WTC11 (cell line): ENCODE data around the gene HPN. TPM values are rescaled to one million over a fixed set of nuclear protein-coding genes. Genes with fewer than 3 reads are reported as not detected.

Experiments used
- ATAC-seq: fragments of 200-7000 bp; cut with Tn5 transposase; 2 replicates; pipeline ENCODE4 v1.10.0; 2021; ENCODE audit warnings: mild to moderate bottlenecking, moderate library complexity
- CTCF ChIA-PET: fragments of 300-600 bp; sonication (Branson Sonifier 250); formaldehyde crosslinking; loops from one replicate; lab custom pipeline; 2021; ENCODE audit warnings: antibody characterized with exemption; lab: Charles Lee
- POLR2A ChIA-PET: fragments of 350-600 bp; sonication (Branson Sonifier 250); formaldehyde crosslinking; loops from one replicate; lab custom pipeline; 2021; ENCODE audit warnings: antibody characterized with exemption; lab: Charles Lee
- DNase-seq: peaks from one replicate; pipeline ENCODE4 v3.0.0; 2021; ENCODE audit warnings: low spot score
- H3K27ac Mint-ChIP-seq: 2 replicates; pipeline ENCODE4 v1.8.0; 2021; ENCODE audit warnings: mixed read lengths
- H3K27me3 Mint-ChIP-seq: 2 replicates; pipeline ENCODE4 v1.8.0; 2021; ENCODE audit warnings: low read depth, mild to moderate bottlenecking, moderate library complexity, mixed read lengths
- H3K36me3 Mint-ChIP-seq: 2 replicates; pipeline ENCODE4 v1.8.0; 2021; ENCODE audit warnings: mixed read lengths
- H3K4me1 Mint-ChIP-seq: 2 replicates; pipeline ENCODE4 v1.8.0; 2022; ENCODE audit warnings: mixed read lengths
- H3K4me3 Mint-ChIP-seq: 2 replicates; pipeline ENCODE4 v1.8.0; 2021; ENCODE audit warnings: mild to moderate bottlenecking, moderate library complexity, mixed read lengths
- H3K9me3 Mint-ChIP-seq: 2 replicates; pipeline ENCODE4 v1.8.0; 2021; ENCODE audit warnings: mixed read lengths
- CREB1 ChIP-seq: sonication (generic); formaldehyde crosslinking; IDR thresholded peaks from 2 replicates; pipeline ENCODE4 v1.8.0; 2023; ENCODE audit warnings: mild to moderate bottlenecking, missing genetic modification reagents
- CREM ChIP-seq: sonication (generic); formaldehyde crosslinking; IDR thresholded peaks from 2 replicates; pipeline ENCODE4 v1.8.1; 2022; ENCODE audit warnings: mild to moderate bottlenecking, missing genetic modification reagents, moderate library complexity
- E2F5 ChIP-seq: sonication (generic); formaldehyde crosslinking; IDR thresholded peaks from 2 replicates; pipeline ENCODE4 v1.8.1; 2022; ENCODE audit warnings: mild to moderate bottlenecking, moderate library complexity, missing genetic modification reagents
- FOXP1 ChIP-seq: sonication (generic); formaldehyde crosslinking; IDR thresholded peaks from 2 replicates; pipeline ENCODE4 v1.8.0; 2022; ENCODE audit warnings: missing genetic modification reagents, mild to moderate bottlenecking, moderate library complexity, borderline replicate concordance
- HMGA2 ChIP-seq: fragments of 250-450 bp; sonication (Bioruptor Pico); IDR thresholded peaks from 2 replicates; pipeline ENCODE4 v1.4.0; 2021; ENCODE audit warnings: mild to moderate bottlenecking, moderate library complexity
- IRF2 ChIP-seq: sonication (generic); formaldehyde crosslinking; IDR thresholded peaks from 2 replicates; pipeline ENCODE4 v1.8.0; 2022; ENCODE audit warnings: low read depth, missing genetic modification reagents, borderline replicate concordance
- JUN ChIP-seq: sonication (generic); formaldehyde crosslinking; IDR thresholded peaks from 2 replicates; pipeline ENCODE4 v1.8.0; 2023; ENCODE audit warnings: mild to moderate bottlenecking, missing genetic modification reagents
- NFE2L1 ChIP-seq: sonication (generic); formaldehyde crosslinking; IDR thresholded peaks from 2 replicates; pipeline ENCODE4 v1.8.1; 2023; ENCODE audit warnings: missing genetic modification reagents
- NR1H2 ChIP-seq: sonication (generic); formaldehyde crosslinking; IDR thresholded peaks from 2 replicates; pipeline ENCODE4 v1.9.0; 2021; ENCODE audit warnings: mild to moderate bottlenecking, moderate library complexity, missing genetic modification reagents
- PRRX2 ChIP-seq: fragments of 250-450 bp; sonication (Bioruptor Pico); IDR thresholded peaks from 2 replicates; pipeline ENCODE4 v1.8.0; 2021; ENCODE audit warnings: mild to moderate bottlenecking
- SMAD3 ChIP-seq: sonication (generic); formaldehyde crosslinking; IDR thresholded peaks from 2 replicates; pipeline ENCODE4 v1.8.0; 2022; ENCODE audit warnings: missing genetic modification reagents, mild to moderate bottlenecking, borderline replicate concordance
- SMAD4 ChIP-seq: sonication (generic); formaldehyde crosslinking; IDR thresholded peaks from 2 replicates; pipeline ENCODE4 v1.8.0; 2022; ENCODE audit warnings: mild to moderate bottlenecking, missing genetic modification reagents
- SOX15 ChIP-seq: fragments of 250-450 bp; sonication (Bioruptor Pico); IDR thresholded peaks from 2 replicates; pipeline ENCODE4 v1.9.0; 2021; ENCODE audit warnings: mild to moderate bottlenecking
- SP1 ChIP-seq: sonication (generic); formaldehyde crosslinking; conservative IDR thresholded peaks from 2 replicates; pipeline ENCODE4 v1.8.1; 2022; ENCODE audit warnings: missing genetic modification reagents
- TEAD4 ChIP-seq: sonication (generic); formaldehyde crosslinking; IDR thresholded peaks from 2 replicates; pipeline ENCODE4 v1.8.0; 2022; ENCODE audit warnings: mild to moderate bottlenecking, missing genetic modification reagents
- TP53 ChIP-seq: sonication (generic); formaldehyde crosslinking; IDR thresholded peaks from 2 replicates; pipeline ENCODE4 v1.8.1; 2023; ENCODE audit warnings: mild to moderate bottlenecking, missing genetic modification reagents
- ZMAT4 ChIP-seq: fragments of 250-450 bp; sonication (Bioruptor Pico); IDR thresholded peaks from 2 replicates; pipeline ENCODE4 v1.9.0; 2021; ENCODE audit warnings: mild to moderate bottlenecking
- ZNF219 ChIP-seq: sonication (generic); formaldehyde crosslinking; IDR thresholded peaks from 2 replicates; pipeline ENCODE4 v1.8.0; 2023; ENCODE audit warnings: missing genetic modification reagents, mild to moderate bottlenecking, borderline replicate concordance
- ZNF232 ChIP-seq: sonication (generic); formaldehyde crosslinking; IDR thresholded peaks from 2 replicates; pipeline ENCODE4 v1.8.0; 2022; ENCODE audit warnings: mild to moderate bottlenecking, missing genetic modification reagents
- ZNF263 ChIP-seq: sonication (generic); formaldehyde crosslinking; IDR thresholded peaks from 2 replicates; pipeline ENCODE4 v1.8.1; 2022; ENCODE audit warnings: low read depth, mild to moderate bottlenecking, moderate library complexity, missing genetic modification reagents
- ZNF416 ChIP-seq: fragments of 250-450 bp; sonication (Bioruptor Pico); IDR thresholded peaks from 2 replicates; pipeline ENCODE4 v1.9.0; 2021; ENCODE audit warnings: mild to moderate bottlenecking, inconsistent platforms
- ZNF423 ChIP-seq: fragments of 250-450 bp; sonication (Bioruptor Pico); IDR thresholded peaks from 2 replicates; pipeline ENCODE4 v2.1.2; 2022; ENCODE audit warnings: mild to moderate bottlenecking, moderate library complexity
- ZNF512 ChIP-seq: sonication (generic); formaldehyde crosslinking; IDR thresholded peaks from 2 replicates; pipeline ENCODE4 v1.8.1; 2022; ENCODE audit warnings: missing genetic modification reagents, borderline replicate concordance
- total RNA-seq: library from RNA; stranded (reverse); gene quantifications from 3 replicates; pipeline ENCODE4 v1.2.3, GENCODE V29; 2021
- TF ChIP-seq, protein P1 (sequence below): fragments of 250-450 bp; sonication (Bioruptor Pico); IDR thresholded peaks from 2 replicates; pipeline ENCODE4 v2.1.2; 2022; ENCODE audit warnings: mild to moderate bottlenecking, moderate library complexity
- TF ChIP-seq, protein P2 (sequence below): sonication (generic); formaldehyde crosslinking; IDR thresholded peaks from 2 replicates; pipeline ENCODE4 v1.8.1; 2023; ENCODE audit warnings: mild to moderate bottlenecking, missing genetic modification reagents, moderate library complexity

HPN gene
- total RNA-seq, 1 experiment from 2014 or later: 20.8 TPM

- TF ChIP-seq, protein P1, sequence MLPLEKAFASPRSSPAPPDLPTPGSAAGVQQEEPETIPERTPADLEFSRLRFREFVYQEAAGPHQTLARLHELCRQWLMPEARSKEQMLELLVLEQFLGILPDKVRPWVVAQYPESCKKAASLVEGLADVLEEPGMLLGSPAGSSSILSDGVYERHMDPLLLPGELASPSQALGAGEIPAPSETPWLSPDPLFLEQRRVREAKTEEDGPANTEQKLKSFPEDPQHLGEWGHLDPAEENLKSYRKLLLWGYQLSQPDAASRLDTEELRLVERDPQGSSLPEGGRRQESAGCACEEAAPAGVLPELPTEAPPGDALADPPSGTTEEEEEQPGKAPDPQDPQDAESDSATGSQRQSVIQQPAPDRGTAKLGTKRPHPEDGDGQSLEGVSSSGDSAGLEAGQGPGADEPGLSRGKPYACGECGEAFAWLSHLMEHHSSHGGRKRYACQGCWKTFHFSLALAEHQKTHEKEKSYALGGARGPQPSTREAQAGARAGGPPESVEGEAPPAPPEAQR: no peak
These were observed 63.5 kb downstream of the HPN start (continued) for GRCh38 chr19:35105047-35105410.

- no peak overlapping the region for H3K4me3 Mint-ChIP-seq
- ATAC-seq (no peak), DNase-seq (no peak)
- peaks cover 8% of the 10 kb centered on the region; the same call in 1 of the 2 replicates for H3K9me3 Mint-ChIP-seq
- no peaks in the 10 kb centered on the region for H3K27me3 Mint-ChIP-seq
- TF ChIP-seq SMAD3: no peak
- no peak for TF ChIP-seq IRF2
- no peak for TF ChIP-seq SP1 (CRISPR knock-in tag)
- TF ChIP-seq SOX15 (CRISPR knock-in tag): no peak
- TF ChIP-seq NR1H2 (CRISPR knock-in tag): no peak
- TF ChIP-seq CREB1 (CRISPR knock-in tag): no peak
- TF ChIP-seq ZNF423: no peak
- no peak for TF ChIP-seq PRRX2 (CRISPR knock-in tag)
- no peak for TF ChIP-seq NFE2L1 (CRISPR knock-in tag)
- no peak for TF ChIP-seq ZMAT4 (CRISPR knock-in tag)
- no peak for TF ChIP-seq CREM
- TF ChIP-seq ZNF232: no peak
- TF ChIP-seq ZNF263 (CRISPR knock-in tag): no peak
- TF ChIP-seq ZNF219 (CRISPR knock-in tag): no peak
- TF ChIP-seq, protein P2, sequence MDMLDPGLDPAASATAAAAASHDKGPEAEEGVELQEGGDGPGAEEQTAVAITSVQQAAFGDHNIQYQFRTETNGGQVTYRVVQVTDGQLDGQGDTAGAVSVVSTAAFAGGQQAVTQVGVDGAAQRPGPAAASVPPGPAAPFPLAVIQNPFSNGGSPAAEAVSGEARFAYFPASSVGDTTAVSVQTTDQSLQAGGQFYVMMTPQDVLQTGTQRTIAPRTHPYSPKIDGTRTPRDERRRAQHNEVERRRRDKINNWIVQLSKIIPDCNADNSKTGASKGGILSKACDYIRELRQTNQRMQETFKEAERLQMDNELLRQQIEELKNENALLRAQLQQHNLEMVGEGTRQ (CRISPR knock-in tag): no peak
- no peak for TF ChIP-seq FOXP1 (CRISPR knock-in tag)
- no peak for TF ChIP-seq E2F5 (CRISPR knock-in tag)
- TF ChIP-seq TP53 (CRISPR knock-in tag): no peak
- no peak for TF ChIP-seq HMGA2 (CRISPR knock-in tag)
- CTCF ChIA-PET: interaction anchor here (0.7 kb wide), 1 partner anchor 9 kb away, joined by 3 read pairs; no protein-coding TSS in a partner anchor
- H3K4me1 Mint-ChIP-seq: peaks cover 7% of the 10 kb centered on the region
- H3K27ac Mint-ChIP-seq: no peak overlapping the region
- POLR2A ChIA-PET: no interaction called here
- H3K36me3 Mint-ChIP-seq: 0 out of 2 replicates have a peak, but pooled peaks cover 3% of the 10 kb centered on the region
These were observed 64.1 kb downstream of the HPN start for GRCh38 chr19:35105411-35106290.

DNA sequence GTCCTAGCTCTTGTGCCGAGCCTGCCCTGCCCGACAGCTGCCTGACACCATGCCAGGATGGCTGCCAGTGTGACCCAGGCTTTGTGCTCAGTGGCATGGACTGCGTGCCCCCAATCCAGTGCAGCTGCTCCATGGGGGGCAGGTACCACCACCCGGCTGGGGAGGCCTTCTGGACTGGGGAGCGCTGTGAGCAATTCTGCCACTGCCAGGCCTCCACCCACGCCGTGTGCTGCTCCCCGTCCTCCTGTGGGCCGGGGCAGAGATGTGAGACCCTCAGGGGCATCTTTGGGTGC is 64.7 kb downstream of the HPN start:
- Mint-ChIP-seq H3K27ac (no peak overlapping the region), H3K27me3 (no peaks in the 10 kb centered on the region), H3K4me3 (no peak overlapping the region), H3K4me1 (peaks cover 8% of the 10 kb centered on the region), H3K36me3 (0 out of 2 replicates have a peak, but pooled peaks cover 3% of the 10 kb centered on the region), H3K9me3 (peaks cover 8% of the 10 kb centered on the region; the same call in 1 of the 2 replicates)
- POLR2A ChIA-PET: no interaction called here
- DNase-seq (no peak), ATAC-seq (no peak)
- CTCF ChIA-PET: interaction anchor here (0.7 kb wide), 1 partner anchor 9 kb away, joined by 3 read pairs; no protein-coding TSS in a partner anchor
- TF ChIP-seq, protein P1: no peak
- TF ChIP-seq ZMAT4 (CRISPR knock-in tag) (no peak), IRF2 (no peak), NR1H2 (CRISPR knock-in tag) (no peak), ZNF512 (CRISPR knock-in tag) (no peak), SOX15 (CRISPR knock-in tag) (no peak), SMAD4 (no peak), ZNF416 (no peak), TEAD4 (CRISPR knock-in tag) (no peak), JUN (CRISPR knock-in tag) (no peak), ZNF219 (CRISPR knock-in tag) (no peak)
- TF ChIP-seq, protein P2 (CRISPR knock-in tag): no peak
